Measurements from ENCODE around the gene DEPDC1B. TPM values are rescaled to one million over a fixed set of nuclear protein-coding genes. Genes with fewer than 3 reads are reported as not detected.
"Not testable (repeated sequence)": the region's sequence is repeated elsewhere in the genome, so short reads cannot be mapped to it uniquely, and the experiment has no call there.

Gene DEPDC1B, protein sequence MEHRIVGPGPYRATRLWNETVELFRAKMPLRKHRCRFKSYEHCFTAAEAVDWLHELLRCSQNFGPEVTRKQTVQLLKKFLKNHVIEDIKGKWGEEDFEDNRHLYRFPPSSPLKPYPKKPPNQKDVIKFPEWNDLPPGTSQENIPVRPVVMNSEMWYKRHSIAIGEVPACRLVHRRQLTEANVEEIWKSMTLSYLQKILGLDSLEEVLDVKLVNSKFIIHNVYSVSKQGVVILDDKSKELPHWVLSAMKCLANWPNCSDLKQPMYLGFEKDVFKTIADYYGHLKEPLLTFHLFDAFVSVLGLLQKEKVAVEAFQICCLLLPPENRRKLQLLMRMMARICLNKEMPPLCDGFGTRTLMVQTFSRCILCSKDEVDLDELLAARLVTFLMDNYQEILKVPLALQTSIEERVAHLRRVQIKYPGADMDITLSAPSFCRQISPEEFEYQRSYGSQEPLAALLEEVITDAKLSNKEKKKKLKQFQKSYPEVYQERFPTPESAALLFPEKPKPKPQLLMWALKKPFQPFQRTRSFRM
- 5.2 and 8.6 TPM in 2 replicates for total RNA-seq

DNA sequence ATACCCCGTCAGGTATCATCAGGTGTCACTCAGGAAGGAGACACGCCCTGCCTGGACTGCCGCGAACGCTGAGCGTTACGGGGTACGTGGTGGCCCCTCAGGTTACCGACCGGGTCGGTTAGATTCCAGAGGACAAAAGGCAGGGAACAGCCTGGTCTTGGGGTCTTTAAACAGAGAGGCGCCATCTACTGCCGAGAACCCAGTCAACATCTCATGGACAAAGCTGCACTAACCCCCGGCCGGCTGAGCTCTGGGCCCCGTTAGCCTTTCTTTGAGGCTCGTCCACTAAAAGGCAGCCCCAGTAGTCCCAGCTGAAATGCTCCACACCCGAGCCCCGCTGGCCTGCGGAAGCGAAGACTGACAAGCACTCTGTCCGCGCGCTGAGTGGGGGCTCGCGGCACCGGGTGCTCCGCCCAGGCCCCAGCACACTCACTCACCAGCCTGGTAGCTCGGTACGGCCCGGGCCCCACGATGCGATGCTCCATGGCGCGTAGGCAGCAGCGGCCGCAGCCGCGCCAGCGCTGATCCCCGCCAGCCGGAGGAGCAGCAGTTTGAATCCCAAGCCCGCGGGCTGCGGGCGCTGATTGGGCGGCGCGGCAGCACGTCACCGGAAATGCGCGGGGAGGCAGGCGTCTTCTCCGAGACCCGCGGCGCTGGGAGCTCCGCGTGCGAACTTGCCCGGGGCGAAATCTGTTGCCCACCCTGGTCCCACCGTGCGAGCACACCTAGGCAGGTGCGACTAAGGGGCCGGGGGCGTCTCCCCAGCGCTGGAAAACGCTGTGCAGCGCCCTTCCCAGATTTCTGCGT lies at the start of gene DEPDC1B:
Gene DEPDC1B, minus strand, starts transcription at position 558 of the 807 bp plus-strand sequence. Its CDS starts 73 bp downstream, at position 485.
- DNase-seq (ENCODE audit: low read depth) = peak; percentile 89
- peak within 1 kb of the TSS; percentile 94 for H3K4me3 ChIP-seq (ENCODE audit: low read depth, low read length)
- TF ChIP-seq, protein P1, sequence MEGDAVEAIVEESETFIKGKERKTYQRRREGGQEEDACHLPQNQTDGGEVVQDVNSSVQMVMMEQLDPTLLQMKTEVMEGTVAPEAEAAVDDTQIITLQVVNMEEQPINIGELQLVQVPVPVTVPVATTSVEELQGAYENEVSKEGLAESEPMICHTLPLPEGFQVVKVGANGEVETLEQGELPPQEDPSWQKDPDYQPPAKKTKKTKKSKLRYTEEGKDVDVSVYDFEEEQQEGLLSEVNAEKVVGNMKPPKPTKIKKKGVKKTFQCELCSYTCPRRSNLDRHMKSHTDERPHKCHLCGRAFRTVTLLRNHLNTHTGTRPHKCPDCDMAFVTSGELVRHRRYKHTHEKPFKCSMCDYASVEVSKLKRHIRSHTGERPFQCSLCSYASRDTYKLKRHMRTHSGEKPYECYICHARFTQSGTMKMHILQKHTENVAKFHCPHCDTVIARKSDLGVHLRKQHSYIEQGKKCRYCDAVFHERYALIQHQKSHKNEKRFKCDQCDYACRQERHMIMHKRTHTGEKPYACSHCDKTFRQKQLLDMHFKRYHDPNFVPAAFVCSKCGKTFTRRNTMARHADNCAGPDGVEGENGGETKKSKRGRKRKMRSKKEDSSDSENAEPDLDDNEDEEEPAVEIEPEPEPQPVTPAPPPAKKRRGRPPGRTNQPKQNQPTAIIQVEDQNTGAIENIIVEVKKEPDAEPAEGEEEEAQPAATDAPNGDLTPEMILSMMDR (IDR thresholded peaks at IDR 0.05; ENCODE audit: insufficient read depth, low read depth, low read length) = peak; percentile 48

DNA sequence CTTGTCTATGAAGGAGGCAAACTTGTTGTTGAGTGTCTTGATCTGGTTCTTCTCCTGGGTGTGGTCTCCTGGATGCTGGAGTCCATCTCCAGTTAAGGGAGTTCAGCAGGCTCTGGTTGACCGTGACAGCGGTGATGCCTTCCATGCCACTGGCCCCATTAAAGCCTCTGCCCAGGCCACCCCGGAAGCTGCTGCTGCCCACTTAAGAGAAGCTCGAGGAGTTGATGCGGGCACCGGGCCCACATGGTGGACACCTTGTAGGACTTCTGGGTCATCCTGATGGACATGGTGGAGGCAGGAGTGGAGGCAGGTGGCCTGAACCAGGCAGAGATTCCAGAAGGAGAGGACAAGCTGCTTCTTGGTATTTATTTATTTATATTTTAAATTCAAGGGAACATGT lies 44.7 kb upstream of the DEPDC1B start:
- H3K4me3 ChIP-seq (ENCODE audit: low read depth, low read length) = no peak overlapping the region
- TF ChIP-seq, protein P1 (IDR thresholded peaks at IDR 0.05; ENCODE audit: insufficient read depth, low read depth, low read length) = no peak
- DNase-seq (ENCODE audit: low read depth) = no peak

DNA sequence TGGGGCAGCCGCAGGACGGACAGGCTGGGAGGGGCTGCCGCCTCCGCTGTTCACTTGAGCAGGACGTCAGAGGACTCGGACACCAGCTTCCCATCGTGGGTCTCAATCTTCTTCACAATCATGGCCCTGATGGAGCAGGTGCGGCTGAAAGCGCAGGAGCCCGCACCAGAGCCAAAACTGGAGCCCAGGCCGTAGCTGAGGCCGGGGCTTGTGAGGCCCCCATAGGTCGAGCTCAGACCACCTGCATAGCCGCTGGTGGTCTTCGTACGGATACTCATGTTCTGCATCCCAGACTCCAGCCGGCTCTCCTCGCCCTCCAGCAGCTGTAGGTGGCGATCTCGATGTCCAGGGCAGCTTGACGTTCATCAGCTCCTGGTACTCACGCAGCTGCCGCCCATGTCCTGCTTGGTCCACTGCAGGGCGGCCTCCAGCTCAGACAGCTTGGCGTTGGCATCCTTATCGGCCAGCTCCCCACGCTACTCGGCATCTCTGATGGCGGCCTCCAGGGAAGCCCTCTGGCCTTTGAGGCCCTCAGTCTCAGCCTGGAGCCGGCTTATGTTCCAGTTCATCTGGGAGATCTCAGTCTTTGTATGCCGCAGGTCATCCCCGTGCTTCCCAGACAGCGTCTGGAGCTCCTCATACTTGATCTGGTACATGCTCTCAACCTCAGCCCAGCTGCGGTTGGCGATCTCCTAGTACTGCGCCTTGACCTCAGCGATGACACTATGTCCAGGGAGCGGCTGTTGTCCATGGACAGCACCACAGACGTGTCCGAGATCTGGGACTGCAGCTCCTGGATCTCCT lies 43.7 kb upstream of the DEPDC1B start:
- H3K4me3 ChIP-seq (ENCODE audit: low read depth, low read length) = no peak overlapping the region
- TF ChIP-seq, protein P1 (IDR thresholded peaks at IDR 0.05; ENCODE audit: insufficient read depth, low read depth, low read length) = no peak
- no peak for DNase-seq (ENCODE audit: low read depth)

DNA sequence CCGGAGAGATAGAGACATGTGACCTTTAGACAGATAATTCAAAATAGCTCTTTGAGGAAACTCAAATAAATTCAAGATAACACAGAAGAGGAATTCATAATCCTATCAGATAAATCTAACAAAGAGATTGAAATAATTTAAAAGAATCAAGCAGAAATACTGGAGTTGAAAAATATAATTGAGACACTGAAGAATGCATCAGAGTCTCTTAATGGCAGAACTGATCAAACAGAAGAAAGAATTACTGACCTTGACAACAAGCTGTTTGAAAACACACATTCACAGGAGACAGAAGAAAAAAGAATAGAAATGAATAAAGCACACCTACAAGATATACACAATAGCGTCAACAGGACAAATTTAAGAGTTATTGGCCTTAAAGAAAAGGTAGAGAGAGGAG lies 40.4 kb upstream of the DEPDC1B start:
- no peak overlapping the region for H3K4me3 ChIP-seq (ENCODE audit: low read depth, low read length)
- DNase-seq (ENCODE audit: low read depth) = no peak
- TF ChIP-seq, protein P1 (IDR thresholded peaks at IDR 0.05; ENCODE audit: insufficient read depth, low read depth, low read length) = no peak

DNA sequence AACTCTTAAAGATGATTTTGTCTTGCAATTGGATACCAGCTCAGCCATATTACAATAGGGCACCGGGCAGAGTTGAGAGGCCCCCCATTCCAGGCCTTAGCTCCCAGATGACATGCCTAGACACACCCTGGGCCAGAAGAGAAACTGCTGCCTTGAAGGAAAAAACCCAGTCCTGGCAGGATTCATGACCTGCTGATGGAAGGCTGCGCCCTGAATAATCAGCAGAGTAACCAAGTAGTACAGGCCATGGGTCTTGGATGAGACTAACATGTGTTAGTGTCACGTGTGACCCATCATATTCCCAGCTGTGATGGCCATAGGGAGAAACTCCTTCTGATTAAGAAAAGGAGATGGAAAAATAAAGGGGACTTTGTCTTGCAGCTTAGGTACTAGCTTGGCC lies 39.0 kb upstream of the DEPDC1B start:
- DNase-seq (ENCODE audit: low read depth) = no peak
- TF ChIP-seq, protein P1 (IDR thresholded peaks at IDR 0.05; ENCODE audit: insufficient read depth, low read depth, low read length) = no peak
- no peak overlapping the region for H3K4me3 ChIP-seq (ENCODE audit: low read depth, low read length)

DNA sequence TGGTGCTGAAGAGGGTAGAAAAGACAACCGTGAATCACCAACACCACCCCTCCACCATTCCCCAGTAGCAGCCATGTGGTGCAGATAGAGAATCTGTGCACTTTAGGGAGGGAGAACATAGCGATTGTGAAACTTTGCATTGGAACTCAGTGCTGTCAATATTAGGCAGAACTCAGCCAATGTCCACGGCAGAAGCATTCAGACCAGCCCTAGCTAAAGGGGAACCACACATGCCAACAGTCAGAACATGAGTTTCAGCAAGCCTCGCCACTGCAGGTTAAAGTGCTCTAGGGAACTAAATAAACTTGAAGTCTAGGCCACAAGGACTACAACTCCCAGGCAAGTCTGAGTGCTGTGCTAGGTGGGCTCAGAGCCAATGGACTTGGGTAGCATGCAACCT lies 38.5 kb upstream of the DEPDC1B start:
- no peak overlapping the region for H3K4me3 ChIP-seq (ENCODE audit: low read depth, low read length)
- TF ChIP-seq, protein P1 (IDR thresholded peaks at IDR 0.05; ENCODE audit: insufficient read depth, low read depth, low read length) = no peak
- DNase-seq (ENCODE audit: low read depth) = no peak

DNA sequence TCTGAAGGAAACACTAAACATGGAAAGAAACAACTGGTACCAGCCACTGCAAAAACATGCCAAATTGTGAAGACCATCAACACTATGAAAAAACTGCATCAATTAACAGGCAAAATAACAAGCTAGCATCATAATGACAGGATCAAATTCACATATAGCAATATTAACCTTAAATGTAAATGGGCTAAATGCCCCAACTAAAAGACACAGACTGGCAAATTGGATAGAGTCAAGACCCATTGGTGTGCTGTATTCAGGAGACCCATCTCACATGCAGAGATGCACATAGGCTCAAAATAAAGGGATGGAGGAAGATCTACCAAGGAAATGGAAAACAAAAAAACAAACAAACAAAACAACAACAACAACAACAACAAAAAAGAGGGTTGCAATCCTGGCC lies 30.9 kb upstream of the DEPDC1B start:
- H3K4me3 ChIP-seq (ENCODE audit: low read depth, low read length); DNase-seq (ENCODE audit: low read depth): not testable (repeated sequence)
